ENCODE measurements around the gene KCNN1.
"Not testable (repeated sequence)": the region's sequence is repeated elsewhere in the genome, so short reads cannot be mapped to it uniquely, and the experiment has no call there.

KCNN1 gene

DNA sequence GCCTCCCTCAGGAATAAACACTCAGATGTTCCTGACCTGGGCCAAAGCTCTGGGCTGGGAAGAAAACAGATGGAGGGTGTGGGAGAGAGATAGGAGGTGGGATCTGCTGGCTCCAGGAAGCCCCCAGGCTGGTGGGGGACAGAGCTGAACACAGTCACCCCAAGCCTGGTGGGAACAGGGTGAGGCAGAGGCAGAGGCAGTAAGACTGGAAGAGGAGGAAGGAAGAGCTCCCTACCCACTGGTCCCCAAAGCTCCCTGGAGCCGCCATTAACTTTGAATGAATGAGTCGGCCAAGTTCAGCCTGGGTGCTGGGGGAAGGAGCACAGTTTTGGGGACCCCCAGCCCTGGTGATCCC lies 801 bp upstream of the KCNN1 start:
- in situ Hi-C loops (cut with HindIII; ENCODE audit: low sequenced_read_pairs): no loop called here

DNA sequence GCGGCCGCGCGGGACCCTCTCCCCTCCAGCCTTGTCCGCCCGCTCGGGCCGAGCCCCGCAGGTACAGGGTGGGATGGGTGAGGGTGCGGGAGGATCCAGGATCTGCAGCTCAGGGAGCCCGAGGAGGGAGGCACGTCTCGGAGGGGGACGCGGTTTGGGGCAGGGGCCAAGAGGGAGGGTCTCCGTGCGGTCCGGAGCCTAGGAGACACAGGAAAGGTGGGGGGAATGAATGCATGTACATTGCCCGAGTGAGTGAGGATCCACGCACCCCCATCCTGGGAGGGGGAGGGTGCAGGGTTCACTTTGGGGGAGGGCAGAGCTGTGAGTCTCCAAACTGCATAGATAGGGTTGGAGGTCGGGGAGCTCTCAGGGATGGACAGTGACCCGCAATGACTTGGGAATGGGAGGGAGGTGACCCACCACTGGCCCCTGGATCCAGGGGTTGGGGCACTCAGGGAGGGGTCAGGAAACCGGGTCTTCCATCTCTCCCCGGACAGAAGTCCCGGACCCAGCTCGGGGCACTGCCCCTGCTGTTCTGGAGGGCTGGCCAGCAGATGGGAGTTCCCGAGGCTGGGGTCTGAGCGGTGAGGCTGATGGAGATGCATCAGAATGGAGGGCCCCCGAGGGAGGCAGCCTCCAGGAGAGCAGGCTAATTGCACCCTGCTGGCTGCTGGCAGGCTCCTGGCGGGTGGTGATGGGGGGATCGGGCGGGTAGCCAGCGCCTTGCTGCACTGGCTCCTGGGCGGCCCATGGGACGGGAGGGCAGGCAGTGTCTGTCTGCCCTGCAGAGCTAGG lies 547 bp downstream of the KCNN1 start:
- in situ Hi-C loops (cut with HindIII; ENCODE audit: low sequenced_read_pairs): no loop called here

DNA sequence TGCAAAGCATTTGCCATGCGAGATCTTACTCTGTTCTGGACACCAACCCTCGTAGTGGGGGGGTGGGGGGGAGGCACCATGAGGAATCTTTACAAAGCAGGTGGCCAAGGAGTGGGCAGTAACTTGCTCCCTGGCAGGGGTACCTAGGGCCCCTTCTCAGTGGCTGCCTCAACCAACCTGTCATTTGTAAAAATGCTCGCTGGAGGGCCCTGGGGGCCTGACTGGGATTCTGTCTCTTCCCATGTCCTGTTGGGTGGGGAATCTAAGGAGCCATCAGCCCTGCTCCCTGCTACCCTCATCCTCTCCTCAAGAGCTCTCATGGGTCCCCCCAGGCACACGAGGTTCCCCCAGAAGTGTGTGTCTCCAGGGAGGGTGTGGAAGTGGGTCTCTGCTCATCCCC lies 1.5 kb downstream of the KCNN1 start:
- in situ Hi-C loops (cut with HindIII; ENCODE audit: low sequenced_read_pairs): no loop called here

DNA sequence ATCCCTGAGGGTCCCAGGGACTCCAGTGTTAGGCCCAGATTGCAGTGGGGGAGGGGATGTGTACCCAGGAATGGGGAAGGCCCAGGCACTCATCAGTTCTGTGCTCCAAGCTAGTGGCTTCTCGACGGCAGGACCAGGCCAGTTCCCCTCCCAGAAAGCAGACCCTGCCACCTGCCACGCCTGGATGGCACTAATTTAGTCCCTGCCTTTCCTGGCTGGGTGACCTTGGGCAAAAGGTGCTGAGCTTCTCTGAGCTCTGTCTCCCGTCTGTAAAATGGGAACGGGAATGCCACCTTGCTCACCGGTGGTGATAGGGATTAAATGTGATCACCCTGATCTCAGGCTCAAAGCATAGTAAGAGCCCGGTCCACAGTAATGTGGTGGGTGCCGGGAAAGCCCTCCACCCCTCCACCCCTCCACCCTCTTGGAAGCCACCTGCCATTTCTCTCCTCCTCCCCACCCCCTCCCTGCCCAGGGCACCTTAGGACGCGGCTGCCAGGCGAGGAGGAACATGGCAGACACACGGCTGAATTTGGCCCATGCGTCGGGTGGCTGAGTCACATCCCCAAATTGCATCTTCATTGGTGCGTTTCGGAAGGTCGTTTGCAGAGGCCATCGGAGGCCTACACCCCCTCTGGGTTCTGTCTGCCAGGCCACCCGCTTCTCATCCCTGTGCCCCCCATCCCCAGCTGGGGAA lies 2.3 kb downstream of the KCNN1 start:
- in situ Hi-C loops (cut with HindIII; ENCODE audit: low sequenced_read_pairs): no loop called here

DNA sequence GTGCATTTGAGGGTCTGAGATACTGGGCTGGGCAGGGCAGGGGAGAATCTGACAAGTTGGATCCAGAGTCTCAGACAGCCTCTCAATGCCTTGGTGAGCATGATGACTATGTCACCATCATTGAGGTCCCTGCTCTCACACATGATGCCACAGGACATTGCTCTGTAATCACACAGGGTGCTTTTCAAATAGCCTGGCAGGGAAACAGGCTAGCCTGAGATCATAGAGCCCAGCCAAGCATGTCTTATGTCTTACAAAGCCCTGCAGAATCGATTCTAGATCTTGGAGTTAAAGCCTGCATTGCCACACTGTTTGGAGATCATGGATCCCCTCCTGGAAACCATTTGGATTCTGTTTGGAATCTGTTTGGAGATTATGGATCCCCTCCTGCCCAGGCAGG lies 5.3 kb downstream of the KCNN1 start:
- in situ Hi-C loops (cut with HindIII; ENCODE audit: low sequenced_read_pairs): no loop called here

DNA sequence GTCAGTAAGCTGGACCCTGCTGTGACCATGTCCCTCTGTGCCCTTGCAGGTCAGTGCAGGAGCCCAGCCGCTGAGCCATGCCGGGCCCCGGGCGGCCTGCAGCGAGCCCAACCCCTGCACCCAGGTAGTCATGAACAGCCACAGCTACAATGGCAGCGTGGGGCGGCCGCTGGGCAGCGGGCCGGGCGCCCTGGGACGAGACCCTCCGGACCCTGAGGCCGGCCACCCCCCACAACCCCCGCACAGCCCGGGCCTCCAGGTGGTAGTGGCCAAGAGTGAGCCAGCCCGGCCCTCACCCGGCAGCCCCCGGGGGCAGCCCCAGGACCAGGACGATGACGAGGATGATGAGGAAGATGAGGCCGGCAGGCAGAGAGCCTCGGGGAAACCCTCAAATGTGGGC lies 6.9 kb downstream of the KCNN1 start:
- in situ Hi-C loops (cut with HindIII; ENCODE audit: low sequenced_read_pairs): no loop called here

DNA sequence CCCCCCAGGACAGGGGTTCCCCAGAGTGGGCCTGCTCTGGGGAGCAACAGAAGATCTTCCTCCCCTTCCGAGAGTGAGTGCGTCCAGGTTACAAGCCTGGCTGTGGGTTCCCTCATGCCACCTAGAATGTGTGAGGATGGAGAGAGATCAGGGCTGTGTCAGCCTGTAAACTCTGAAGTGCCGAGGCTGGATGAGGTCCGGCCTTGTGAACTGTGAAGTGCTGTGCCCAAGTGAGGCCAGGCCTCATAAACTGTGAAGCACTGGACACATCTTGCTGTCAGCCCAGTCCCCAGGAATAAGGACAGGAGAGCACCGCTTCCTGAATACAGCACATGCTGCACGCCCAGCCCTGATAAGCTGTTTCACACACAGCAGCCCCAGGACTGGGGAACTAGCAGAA lies 7.6 kb downstream of the KCNN1 start:
- in situ Hi-C loops (cut with HindIII; ENCODE audit: low sequenced_read_pairs): no loop called here

DNA sequence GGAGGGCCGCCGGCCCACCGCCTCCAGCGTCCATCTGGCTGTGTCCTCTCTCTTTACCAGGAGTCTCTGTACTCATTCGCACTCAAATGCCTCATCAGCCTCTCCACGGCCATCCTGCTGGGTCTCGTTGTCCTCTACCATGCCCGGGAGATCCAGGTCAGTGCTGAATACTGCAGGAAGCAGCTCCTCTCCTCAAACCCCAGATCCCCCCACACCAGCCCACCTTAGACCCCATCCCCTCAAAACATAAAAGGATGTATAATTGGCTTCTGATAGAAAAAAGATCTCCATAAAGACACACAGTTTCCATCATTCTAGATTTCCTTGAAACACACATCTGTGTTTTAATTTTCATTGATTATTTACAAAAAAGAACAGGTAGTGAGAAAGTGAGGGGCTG lies 8.1 kb downstream of the KCNN1 start:
- in situ Hi-C loops (cut with HindIII; ENCODE audit: low sequenced_read_pairs): no loop called here

DNA sequence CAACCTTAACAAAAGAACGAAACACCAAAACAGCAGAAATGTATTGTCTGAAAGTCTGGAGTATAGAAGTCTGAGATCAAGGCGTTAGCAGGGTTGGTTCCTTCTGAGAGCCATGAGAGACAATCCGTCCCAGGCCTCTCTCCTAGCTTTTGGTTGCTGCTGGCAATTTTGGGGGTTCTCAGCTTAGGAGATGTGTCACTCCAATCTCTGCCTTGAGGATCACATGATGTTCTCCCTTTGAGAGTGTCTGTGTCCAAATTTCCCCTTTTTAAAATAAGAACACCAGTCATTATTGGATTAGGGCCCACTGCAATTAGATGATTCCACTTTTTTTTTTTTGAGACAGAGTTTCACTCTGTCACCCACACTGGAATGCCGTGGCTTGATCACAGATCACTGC lies 10.1 kb downstream of the KCNN1 start:
- in situ Hi-C loops (cut with HindIII; ENCODE audit: low sequenced_read_pairs): no loop called here

DNA sequence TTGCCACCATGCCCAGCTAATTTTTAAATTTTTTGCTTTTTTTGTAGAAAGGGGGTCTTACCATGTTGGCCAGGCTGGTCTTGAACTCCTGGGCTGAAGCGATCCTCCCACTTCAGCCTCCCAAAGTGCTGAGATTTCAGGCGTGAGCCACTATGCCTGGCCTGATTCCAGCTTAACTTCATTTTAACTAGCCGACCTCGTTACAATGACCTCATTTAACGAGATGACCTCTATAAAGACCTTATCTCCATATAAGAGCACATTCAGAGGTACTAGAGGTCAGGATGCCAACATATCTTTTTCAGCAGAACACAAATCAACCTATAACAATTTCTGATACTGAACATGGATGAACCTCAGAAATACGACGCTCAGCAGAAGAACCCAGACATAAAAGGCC lies 10.6 kb downstream of the KCNN1 start:
- in situ Hi-C loops (cut with HindIII; ENCODE audit: low sequenced_read_pairs): no loop called here

DNA sequence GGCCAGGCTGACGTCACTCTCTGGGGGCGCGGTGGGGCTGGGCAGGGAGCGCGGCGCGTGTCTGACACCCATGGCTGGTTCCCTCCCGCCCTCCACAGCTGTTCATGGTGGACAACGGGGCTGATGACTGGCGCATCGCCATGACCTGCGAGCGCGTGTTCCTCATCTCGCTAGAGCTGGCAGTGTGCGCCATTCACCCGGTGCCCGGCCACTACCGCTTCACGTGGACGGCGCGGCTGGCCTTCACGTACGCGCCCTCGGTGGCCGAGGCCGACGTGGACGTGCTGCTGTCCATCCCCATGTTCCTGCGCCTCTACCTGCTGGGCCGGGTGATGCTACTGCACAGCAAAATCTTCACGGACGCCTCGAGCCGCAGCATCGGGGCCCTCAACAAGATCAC lies 14.7 kb downstream of the KCNN1 start:
- in situ Hi-C loops (cut with HindIII; ENCODE audit: low sequenced_read_pairs): no loop called here

DNA sequence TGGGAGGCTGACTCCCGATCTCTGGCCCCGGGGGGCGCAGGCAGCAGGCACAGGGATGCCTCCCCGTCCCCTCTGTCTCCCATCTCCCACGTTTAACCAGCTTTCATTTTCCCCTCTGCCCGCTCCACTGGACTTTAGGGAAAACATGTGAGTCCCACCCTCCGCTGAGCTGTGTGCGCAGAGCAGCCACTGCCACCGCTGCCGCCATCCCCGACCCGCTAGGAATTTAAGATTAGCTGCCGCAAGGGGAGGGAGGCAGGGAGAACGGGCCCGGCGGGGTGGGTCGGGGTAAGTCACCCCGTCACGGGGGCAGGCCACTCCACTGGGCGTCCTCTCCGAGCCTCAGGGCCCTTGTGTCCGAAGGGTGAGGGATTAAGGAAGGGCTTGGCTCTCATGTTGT lies 15.5 kb downstream of the KCNN1 start:
- in situ Hi-C loops (cut with HindIII; ENCODE audit: low sequenced_read_pairs): no loop called here

DNA sequence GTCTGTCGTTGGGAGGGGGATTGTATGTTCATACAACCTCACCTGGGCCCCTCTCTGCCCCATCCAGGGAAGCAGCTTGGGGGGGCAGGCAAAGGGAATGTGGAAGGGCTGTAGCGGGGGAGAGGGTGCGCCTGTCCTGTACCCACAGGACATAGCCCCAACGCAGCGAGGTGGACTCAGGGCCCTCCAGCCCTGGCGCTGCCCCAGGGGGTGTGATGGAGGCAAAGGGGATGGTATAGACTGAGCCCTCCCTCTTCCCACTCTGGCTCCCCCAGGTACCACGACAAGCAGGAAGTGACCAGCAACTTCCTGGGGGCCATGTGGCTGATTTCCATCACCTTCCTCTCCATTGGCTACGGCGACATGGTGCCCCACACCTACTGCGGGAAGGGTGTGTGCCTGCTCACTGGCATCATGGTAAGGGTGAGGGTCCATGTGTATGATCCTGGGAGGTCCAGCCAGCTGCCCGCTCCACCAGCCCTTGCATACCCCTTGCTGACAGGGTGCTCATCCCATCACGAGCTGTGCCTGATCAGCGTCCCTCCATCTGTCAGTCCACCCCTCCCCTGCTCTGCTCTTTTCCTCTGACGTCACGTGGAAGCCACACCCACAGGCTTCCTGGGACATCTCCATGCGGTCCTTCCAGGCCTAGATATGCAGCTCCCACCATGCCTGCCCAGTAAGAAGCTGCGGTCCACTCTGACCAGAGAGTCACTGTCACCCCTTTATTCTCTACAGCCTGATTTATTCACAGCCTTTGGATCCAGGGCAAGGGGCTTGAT lies 18.3 kb downstream of the KCNN1 start:
- in situ Hi-C loops (cut with HindIII; ENCODE audit: low sequenced_read_pairs): no loop called here

DNA sequence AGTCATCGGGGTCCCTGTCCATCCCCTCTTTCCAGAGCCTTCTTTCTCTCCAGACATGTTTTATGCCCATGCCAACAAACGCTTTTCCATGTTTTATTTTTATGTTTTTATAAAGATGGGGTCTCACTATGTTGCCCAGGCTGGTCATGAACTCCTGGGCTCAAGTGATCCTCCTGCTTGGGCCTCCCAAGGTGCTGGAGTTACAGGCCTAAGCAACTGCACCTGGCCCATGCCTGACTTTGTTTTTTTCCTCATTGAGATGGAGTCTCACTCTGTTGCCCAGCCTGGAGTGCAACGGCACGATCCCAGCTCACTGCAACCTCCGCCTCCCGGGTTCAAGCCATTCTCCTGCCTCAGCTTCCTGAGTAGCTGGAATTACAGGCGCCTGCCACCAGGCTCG lies 19.7 kb downstream of the KCNN1 start:
- in situ Hi-C loops (cut with HindIII; ENCODE audit: low sequenced_read_pairs): not testable (repeated sequence)

DNA sequence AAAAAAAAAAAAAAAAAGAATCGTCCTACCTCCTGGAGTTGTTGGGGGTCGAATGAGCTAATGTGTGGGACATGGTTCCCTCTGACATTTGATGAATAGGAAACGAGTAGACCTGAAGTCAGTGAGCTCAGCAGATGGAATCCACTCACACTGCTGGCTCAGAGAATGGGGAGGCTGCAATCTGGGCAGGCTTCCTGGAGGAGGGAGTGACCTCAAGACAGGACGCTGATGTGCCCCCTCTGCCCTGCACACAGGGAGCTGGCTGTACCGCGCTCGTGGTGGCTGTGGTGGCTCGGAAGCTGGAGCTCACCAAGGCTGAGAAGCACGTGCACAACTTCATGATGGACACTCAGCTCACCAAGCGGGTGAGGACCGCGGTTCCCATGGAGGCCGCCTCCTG lies 21.3 kb downstream of the KCNN1 start:
- in situ Hi-C loops (cut with HindIII; ENCODE audit: low sequenced_read_pairs): no loop called here

DNA sequence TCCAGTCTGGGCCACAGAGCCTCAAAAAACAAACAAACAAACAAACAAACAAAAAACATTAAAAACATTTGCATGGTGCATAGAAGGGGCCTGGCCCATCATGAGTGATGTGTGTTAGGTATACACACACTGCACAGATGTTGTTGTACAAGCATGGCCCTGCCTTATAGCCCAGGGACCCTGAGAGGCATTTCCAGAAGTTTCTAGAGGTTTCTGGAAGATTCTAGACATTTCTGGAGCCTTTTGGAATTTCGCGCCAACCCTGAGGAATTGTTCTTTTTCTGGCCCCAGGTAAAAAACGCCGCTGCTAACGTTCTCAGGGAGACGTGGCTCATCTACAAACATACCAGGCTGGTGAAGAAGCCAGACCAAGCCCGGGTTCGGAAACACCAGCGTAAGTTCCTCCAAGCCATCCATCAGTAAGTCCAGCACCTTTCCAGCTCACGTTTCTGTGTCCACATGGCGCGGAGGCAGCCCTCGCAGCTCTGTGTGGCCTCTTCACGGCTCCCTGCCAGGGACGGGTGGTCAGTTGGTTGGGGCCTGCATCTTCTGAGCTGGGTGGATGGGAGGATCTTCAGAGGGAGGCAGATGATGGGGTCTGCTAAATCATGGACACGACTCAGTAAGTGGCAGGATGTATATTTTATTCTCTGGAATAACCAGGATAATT lies 22.7 kb downstream of the KCNN1 start:
- in situ Hi-C loops (cut with HindIII; ENCODE audit: low sequenced_read_pairs): no loop called here

DNA sequence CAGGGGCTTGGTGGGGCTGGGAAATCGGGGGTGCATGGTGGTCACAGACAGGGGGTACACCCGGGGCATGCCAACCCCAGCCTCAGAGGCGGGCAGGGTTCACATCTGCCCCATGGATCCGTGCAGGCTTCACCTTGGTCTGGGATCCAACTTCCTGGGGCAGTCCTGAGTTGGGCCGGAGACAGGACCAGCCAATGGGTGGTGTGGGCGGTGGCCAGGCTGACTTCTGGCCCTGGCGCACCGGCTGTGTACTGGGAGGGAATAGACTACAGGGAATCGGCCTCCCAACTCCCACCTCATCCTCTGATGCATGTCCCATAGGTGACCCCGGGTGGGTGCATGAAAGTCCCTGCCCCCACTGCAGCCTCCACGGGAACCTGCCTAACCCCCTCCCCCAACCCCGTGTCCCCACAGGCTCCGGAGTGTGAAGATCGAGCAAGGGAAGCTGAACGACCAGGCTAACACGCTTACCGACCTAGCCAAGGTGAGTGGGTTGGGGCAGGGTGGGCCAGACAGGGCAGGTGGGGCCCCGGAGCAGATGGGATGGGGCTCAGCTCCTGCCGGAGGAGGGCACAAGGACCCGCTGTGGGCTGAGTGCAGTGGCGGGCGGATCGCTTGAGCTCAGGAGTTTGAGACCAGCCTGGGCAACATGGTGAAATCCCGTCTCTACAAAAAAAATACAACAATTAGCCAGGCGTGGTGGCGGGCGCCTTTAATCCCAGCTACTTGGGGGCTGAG lies 26.3 kb downstream of the KCNN1 start:
- in situ Hi-C loops (cut with HindIII; ENCODE audit: low sequenced_read_pairs): no loop called here

DNA sequence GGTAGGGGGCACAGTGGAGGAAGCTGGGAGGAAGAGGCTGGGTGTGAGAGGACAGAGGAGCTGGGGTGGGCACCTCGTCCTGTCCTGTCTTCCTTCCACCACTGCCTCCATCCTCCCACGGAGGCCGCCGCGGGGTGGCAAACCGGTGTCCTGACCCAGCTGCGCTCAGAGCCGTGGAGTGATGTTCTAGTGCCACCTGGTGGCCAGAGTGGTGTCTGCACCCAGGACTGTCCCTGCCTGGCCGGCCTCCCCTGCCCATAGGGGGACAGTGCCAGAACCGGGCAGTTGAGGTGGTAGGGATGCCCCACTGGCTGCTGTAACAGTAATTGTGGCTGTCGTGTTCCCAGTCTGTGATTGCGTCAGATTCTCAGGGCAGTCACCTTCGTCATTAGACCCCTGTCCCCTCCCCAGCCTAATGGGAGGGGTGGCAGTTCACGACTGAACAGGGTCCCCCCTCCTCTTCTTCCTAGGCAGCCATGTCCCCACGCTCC lies 30.0 kb downstream of the KCNN1 start:
- in situ Hi-C loops (cut with HindIII; ENCODE audit: low sequenced_read_pairs): no loop called here

DNA sequence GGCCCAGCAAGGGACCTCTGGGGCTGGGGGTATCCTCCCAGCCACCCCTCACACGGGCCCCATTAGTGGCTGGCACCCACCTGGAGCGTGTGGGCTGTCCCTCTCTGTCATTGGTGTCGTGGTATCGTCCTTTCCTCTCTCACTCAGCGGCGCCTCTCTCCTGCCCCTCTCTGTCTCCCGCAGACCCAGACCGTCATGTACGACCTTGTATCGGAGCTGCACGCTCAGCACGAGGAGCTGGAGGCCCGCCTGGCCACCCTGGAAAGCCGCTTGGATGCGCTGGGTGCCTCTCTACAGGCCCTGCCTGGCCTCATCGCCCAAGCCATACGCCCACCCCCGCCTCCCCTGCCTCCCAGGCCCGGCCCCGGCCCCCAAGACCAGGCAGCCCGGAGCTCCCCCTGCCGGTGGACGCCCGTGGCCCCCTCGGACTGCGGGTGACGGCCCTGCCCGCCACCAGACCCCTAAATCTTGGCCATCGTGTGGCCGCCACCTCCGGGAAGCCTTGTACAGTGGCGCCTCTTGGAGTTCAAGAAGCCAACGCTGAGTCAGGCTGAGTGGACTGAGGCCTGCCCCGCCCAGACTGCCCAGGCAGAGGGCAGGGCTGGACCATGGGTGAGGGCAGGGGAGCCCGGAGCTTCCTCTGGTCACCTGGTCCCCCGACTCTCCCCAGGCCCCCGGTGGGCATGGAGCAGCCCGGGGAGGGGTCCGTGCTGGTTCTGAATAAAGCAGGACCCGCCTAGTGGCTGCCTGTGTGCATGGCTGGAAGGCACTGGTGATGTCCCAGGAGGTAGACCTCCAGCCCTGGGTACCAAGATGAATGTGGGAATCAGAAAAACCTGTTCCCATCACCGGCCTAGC lies 31.3 kb downstream of the KCNN1 start:
- in situ Hi-C loops (cut with HindIII; ENCODE audit: low sequenced_read_pairs): no loop called here

DNA sequence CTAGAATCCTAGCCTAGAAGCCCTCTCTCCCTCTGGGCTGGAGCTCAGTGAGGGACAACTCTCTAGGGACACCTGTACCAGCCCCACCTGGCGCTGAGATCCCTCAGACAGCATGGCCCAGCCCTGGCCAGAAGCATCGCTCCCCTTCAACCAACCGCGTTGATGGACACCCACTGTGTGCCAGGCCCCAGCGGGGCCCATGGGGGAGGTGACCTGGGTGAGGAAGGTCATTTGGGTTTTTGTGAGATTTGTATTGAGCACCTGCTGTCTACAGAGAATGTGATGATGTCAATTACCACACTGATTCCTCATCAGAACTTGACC lies 31.9 kb downstream of the KCNN1 start:
- in situ Hi-C loops (cut with HindIII; ENCODE audit: low sequenced_read_pairs): no loop called here

All from endothelial cell of hepatic sinusoid (primary cell).